ENCODE results near the gene TMEM38A.
"Not testable (repeated sequence)": the region's sequence is repeated elsewhere in the genome, so short reads cannot be mapped to it uniquely, and the experiment has no call there.

TMEM38A gene

GRCh38 chr19:16638666-16639065 lies 22.3 kb upstream of the TMEM38A start:
- no peak for DNase-seq

- DNase-seq: no peak
Observed at GRCh38 chr19:16640951-16641350, 20.0 kb upstream of the TMEM38A start.

- DNase-seq: no peak
Observed at GRCh38 chr19:16641695-16642094, 19.2 kb upstream of the TMEM38A start.

- no peak for DNase-seq
Observed at GRCh38 chr19:16645140-16645539, 15.8 kb upstream of the TMEM38A start.

- no peak for DNase-seq
Observed at GRCh38 chr19:16649734-16650133, 11.2 kb upstream of the TMEM38A start.

GRCh38 chr19:16650821-16651220 lies 10.1 kb upstream of the TMEM38A start:
- DNase-seq: no peak

GRCh38 chr19:16651421-16652188 lies 9.3 kb upstream of the TMEM38A start:
- DNase-seq: not testable (repeated sequence)

- DNase-seq: no peak
Observed at GRCh38 chr19:16652854-16653253, 8.1 kb upstream of the TMEM38A start.

GRCh38 chr19:16654140-16654539 lies 6.8 kb upstream of the TMEM38A start:
- DNase-seq: peak in 1 of 2 experiments; percentile 29

GRCh38 chr19:16654627-16655026 lies 6.3 kb upstream of the TMEM38A start:
- DNase-seq: peak in 1 of 2 experiments; percentile 22

- no peak for DNase-seq
Observed at GRCh38 chr19:16655727-16656126, 5.2 kb upstream of the TMEM38A start.

GRCh38 chr19:16657384-16657783 lies 3.6 kb upstream of the TMEM38A start:
- DNase-seq: no peak

- no peak for DNase-seq
Observed at GRCh38 chr19:16659464-16659831, 1.5 kb upstream of the TMEM38A start.

- DNase-seq: peak; percentile 99 to 100
Observed at GRCh38 chr19:16659832-16660708, 869 bp upstream of the TMEM38A start, which contains the start of gene SMIM7. SMIM7 (minus strand) TSS chr19:16660144; CDS start chr19:16660110, 34 bp downstream.

- DNase-seq: peak in 1 of 2 experiments; percentile 27
Observed at GRCh38 chr19:16661480-16662034, 618 bp downstream of the TMEM38A start.

- DNase-seq: no peak
Observed at GRCh38 chr19:16668176-16668575, 7.2 kb downstream of the TMEM38A start.

- DNase-seq: not testable (repeated sequence)
Observed at GRCh38 chr19:16668702-16669101, 7.8 kb downstream of the TMEM38A start.

- DNase-seq: no peak
Observed at GRCh38 chr19:16670291-16670690, 9.4 kb downstream of the TMEM38A start.

- no peak for DNase-seq
Observed at GRCh38 chr19:16671652-16672274, 10.8 kb downstream of the TMEM38A start.

- no peak for DNase-seq
Observed at GRCh38 chr19:16673231-16673630, 12.3 kb downstream of the TMEM38A start.

GRCh38 chr19:16673839-16674238 lies 12.9 kb downstream of the TMEM38A start:
- not testable (repeated sequence) for DNase-seq

- DNase-seq: no peak
Observed at GRCh38 chr19:16676101-16676798, 15.3 kb downstream of the TMEM38A start.
